Hepatocyte (in vitro differentiated cells): ENCODE results near the gene BCL2L1.

Experiments
- EZH2phosphoT487 ChIP-seq: fragments of 200-600 bp; sonication (generic); IDR thresholded peaks from one replicate; pipeline ENCODE4 v1.6.1; 2018; ENCODE audit warnings: antibody characterized with exemption, mild to moderate bottlenecking, low read depth, moderate library complexity; ENCODE audit not compliant: unreplicated experiment, severe bottlenecking
- TF ChIP-seq, protein P1 (sequence below): fragments of 200-600 bp; sonication (generic); IDR thresholded peaks from 2 replicates; pipeline ENCODE4 v1.5.1; 2016; ENCODE audit warnings: antibody characterized with exemption, mild to moderate bottlenecking; ENCODE audit not compliant: poor library complexity

DNA sequence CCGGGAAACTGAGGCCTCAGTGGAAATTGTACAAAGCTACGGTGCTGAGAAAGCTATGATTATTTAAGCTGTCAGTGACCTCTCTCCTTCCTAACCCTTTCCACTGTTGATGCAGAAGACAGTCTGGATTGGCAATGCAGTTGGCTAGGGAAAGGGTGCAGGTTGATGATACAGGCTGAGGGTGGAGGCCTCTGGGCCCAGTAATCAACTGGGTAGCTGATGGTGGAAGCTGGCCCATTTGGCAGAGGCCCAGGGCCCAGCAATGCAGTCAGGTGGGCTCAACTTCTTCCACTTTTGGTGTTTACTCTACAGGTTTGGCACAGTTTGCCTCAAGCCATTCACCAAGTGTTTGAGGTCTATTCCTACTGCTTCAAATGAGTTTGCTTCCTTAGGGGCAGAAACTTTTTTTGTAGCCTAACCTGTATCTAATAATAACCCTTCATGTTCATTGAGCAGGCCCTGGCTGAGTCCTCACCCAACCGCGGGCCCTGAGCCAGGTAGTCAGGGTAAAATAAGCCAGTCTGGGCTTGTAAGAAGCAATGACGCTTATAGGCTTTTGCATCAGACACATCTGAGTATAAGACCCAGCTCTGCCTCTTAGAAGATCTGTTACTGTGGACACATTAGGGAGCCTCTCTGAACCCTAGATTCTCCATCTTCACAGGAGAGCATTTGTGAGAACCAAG, 12.1 kb downstream of the BCL2L1 start:
- TF ChIP-seq, protein P1, sequence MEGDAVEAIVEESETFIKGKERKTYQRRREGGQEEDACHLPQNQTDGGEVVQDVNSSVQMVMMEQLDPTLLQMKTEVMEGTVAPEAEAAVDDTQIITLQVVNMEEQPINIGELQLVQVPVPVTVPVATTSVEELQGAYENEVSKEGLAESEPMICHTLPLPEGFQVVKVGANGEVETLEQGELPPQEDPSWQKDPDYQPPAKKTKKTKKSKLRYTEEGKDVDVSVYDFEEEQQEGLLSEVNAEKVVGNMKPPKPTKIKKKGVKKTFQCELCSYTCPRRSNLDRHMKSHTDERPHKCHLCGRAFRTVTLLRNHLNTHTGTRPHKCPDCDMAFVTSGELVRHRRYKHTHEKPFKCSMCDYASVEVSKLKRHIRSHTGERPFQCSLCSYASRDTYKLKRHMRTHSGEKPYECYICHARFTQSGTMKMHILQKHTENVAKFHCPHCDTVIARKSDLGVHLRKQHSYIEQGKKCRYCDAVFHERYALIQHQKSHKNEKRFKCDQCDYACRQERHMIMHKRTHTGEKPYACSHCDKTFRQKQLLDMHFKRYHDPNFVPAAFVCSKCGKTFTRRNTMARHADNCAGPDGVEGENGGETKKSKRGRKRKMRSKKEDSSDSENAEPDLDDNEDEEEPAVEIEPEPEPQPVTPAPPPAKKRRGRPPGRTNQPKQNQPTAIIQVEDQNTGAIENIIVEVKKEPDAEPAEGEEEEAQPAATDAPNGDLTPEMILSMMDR = no peak
- no peak for TF ChIP-seq EZH2phosphoT487
